NCI-H460 (cell line): Measurements from ENCODE around the gene KCNIP1. TPM values are rescaled to one million over a fixed set of nuclear protein-coding genes. Genes with fewer than 3 reads are reported as not detected.

Source experiments
- DNase-seq: peaks from one replicate; pipeline ENCODE4 v3.0.0-alpha.2; 2016; ENCODE audit warnings: low read depth; ENCODE audit errors: extremely low read depth
- total RNA-seq: library from RNA; depleted of rRNA; stranded (reverse); fragments of >200 nt; shearing (Covaris generic); gene quantifications from 2 replicates; pipeline ENCODE4 v1.2.3, GENCODE V29; 2014

Gene KCNIP1
- total RNA-seq, 1 experiment from 2014 or later: not detected

DNA sequence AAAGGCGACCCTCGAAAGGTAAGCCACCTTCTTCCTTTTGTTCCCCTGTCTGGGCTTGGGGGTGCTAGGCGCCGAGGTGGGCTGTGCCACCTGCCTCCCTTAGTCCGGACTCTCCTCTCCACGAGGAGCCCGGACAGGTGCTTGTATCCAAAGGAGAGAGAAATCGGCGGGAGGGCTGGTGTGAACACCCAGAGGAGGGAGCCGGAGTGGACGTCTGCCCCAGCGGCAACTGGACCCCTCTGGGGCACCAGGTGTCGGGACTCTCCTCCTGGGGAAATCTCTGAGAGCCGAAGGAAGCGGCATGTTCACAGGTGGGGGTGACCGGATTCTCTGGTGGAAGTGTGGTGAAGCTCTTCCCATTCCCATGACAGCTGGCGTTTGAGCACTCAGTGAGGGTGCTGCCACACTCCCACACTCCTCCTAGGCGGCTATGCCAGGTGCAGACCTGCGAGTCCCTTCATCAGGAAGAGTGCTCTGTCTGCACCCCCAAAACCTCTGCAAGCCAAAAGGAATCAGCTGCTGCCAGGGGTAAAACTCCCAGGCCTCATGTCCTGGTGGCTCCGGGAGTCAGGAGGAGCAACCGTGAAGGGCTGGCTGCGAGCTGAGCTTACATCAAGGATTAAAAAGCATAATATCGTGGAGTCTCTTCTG lies 921 bp downstream of the KCNIP1 start:
- DNase-seq: no peak

DNA sequence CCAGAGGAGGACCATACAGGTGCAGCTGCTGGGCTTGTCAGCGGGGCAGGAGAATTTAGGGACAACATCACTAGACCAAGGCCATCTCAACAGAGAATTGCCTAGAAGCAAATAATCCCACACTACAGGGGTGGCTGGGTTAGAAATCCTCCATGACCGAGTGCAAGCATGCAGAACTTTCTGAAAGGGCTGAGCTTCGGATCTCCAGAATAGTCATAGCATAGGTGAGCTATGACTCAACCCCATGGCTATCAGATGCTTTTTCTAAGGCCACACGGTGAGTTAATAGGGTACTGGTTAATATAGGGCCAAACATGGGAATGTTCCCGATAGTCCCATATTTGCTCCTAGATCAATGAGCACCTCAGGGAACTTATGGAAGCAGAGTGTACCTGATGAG lies 4.2 kb downstream of the KCNIP1 start:
- DNase-seq: no peak

DNA sequence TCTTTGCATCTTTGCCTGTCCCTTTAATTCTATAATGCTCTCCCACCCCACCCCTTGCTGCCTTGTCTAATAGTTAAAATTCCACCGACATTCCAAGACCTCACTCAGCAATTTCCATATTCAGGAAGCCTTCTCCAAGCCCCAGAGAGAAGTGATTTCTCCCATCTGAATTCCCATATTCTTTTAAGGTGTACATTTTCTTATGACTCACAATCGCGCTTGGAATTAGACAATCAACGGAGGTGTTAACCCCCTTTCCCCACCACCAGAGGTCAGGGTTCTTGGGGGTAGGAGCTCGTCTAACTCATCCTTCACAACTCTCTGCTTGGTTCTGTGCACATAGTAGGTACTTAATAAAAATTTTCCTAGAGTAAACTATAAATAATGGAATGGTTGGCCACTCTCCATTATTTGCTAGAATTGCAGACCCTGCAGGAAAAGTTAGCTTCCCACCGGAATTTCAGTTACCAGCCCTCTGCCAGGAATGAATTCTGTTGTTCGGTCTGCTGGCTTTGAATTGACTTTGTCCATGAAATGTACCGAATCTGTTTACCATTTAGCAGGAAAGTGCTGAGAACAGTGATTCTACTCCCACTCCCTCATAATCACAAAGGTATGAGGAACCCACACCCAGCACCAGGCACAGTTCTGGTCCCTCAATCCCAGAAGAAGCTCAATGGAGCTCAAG lies 5.0 kb downstream of the KCNIP1 start:
- no peak for DNase-seq

- DNase-seq: no peak
Measured at GRCh38 chr5:170509348-170509660, 5.5 kb downstream of the KCNIP1 start.

- DNase-seq: no peak
Measured at GRCh38 chr5:170510126-170510525, 6.3 kb downstream of the KCNIP1 start.

DNA sequence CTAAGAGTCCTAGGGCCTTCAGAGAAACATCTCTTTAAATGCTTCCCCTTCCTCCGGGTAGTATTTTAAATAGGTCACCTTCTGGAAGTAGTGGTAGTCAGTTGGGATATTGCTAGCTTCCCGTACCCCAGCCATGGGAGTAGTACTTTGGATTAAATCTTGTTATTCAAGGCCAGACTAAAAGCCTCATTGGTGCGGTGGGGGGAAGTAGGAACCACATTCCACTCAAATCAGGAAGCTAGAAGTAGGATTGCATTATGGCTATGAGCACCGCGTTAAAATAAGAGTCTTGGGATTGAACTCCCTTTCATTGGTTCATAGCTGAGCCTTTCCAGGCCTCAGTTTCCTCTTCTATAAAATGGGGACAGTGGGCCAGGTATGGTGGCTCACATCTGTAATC lies 6.7 kb downstream of the KCNIP1 start:
- DNase-seq: no peak

GRCh38 chr5:170511551-170512258 lies 7.9 kb downstream of the KCNIP1 start:
- DNase-seq: no peak

GRCh38 chr5:170513856-170514525 lies 10.2 kb downstream of the KCNIP1 start:
- no peak for DNase-seq

GRCh38 chr5:170517411-170517810 lies 13.6 kb downstream of the KCNIP1 start:
- no peak for DNase-seq

DNA sequence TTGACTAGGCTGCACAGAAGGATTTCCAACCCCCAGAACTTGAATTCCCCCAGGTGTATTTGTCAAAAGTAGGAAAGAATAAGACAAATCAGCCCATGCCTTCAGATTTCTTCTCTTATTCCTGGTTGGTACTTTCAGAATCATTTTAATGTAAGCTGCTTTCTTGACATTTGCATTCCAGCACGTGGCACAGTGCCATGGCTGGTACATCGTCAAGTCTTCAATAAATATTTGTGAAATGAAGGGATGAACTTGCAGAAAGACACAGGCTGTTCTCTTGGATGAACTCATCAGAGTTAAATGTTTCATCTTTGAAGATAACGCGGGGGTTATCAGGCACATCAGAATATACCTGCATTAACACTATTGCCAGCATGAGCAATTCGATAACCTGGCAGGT lies 14.5 kb downstream of the KCNIP1 start:
- no peak for DNase-seq

GRCh38 chr5:170519549-170519948 lies 15.7 kb downstream of the KCNIP1 start:
- DNase-seq: no peak

DNA sequence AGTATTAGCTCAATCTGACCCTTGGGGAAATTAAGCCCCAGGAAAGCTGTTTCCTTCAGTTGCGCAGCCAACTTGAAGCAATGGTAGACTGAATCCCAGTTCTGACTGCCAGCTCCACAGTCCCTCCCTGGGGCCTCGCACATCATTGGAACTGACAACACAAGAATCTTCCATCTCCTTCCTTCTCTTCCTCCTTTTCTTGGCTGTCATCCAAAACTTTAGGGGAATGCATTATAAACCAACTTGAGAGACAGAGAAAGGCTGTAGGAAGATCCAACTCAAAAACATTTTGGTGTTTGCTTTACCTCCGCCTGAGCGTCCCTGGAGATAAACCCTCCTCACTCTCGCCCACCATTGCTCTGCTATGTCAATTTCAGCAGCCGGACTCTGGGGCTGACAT lies 16.6 kb downstream of the KCNIP1 start:
- no peak for DNase-seq

DNA sequence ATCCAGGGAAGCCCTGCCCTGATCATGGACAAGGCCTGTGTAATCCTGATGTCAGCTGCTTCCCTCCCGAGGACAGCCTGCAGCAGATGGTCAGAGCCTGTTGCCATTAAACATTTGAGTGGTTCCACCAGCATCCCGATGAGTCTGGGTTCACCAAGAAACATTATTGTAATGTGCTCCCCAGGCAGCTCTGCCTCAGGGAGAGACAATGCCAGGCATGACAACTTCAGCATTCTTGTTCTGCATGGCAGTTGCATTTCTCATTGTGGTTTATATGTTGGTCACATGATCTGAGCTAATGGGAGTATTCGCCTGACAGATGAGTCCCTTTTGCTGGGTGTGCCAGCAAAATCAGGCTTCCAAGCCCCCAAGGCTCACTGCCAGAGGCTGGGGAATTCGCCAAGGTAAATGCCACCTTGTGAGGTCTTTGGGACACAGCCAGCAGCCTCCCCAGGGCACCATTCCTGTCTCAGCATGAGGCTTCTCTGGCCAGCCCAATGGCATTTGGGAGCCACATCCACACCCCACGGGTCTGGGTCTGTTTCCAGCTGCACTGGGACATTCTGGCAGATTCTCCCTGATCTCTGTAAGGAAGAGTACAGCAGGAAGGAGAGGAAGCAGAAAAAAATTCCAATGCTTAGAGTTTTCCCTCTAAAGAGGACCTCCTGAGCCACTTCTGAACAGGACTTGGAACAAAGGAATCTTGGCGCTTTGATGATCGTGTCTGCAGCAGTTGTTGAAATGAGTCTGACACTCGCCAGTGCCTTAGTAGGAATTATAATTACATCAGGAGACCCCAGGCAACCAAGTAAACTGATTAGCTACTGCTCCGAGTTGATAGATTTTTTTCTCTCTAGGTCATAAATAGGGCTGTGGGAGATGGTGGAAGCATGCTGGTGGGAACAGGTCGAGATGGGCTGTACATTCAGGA lies 18.7 kb downstream of the KCNIP1 start:
- DNase-seq: no peak

DNA sequence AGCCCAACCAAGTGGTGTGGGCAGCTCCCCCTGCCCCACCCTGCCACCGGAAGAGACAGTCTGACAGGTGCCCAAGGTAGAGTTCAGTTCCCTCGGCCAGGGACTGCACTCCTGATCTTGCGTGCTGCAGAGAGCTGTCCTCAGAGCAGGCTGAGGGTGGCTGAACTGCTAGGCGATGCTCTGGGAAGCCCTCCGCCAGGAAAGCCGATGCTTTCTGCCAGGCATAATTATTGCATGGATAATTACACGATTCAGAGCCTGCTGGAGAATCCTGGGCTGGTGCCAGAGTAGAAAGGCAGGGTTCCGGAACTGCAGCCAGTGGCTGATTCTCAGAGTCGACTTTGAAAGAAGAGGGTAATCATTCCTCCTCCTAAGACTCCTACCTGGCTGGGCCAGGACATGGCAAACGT lies 19.3 kb downstream of the KCNIP1 start:
- no peak for DNase-seq

DNA sequence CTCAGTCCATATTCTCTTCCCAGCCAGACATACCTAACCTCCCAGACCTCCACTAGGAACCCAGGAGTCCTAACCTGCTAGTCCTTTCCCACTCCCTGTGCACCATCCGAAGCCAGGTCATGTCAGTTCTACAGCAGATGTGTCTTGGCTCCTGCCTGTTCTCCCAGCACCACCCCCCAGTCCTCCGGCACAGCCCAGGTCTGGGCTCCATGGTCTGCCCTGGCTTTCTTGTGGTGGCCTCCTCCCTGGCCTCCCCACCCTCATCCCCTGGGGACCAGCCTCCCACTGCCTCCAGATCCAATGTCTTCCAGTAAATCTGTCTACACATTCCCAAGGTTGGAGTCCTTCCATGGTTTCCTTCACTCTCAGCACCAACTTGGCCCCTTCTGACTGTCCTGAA lies 20.0 kb downstream of the KCNIP1 start:
- DNase-seq: no peak

DNA sequence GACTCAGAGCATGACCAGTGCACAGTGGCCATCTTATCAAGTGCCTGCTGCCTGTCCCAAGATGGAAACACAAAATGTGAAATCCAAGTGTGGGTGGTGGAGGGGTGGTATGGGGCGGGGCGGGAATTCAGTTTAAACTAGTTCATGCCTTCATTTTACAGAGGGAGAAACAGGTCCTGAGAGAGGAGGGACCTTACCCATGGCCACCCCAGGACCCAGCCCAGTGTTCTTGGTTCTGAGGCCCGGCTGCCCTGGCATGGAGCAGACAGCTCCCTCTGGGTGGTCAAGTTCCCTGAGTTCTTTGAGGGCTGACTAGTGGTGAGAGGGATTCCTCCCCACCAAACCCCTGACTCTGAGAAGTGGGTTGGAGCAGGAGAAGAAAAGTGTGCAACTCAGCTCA lies 20.8 kb downstream of the KCNIP1 start:
- DNase-seq: no peak

DNA sequence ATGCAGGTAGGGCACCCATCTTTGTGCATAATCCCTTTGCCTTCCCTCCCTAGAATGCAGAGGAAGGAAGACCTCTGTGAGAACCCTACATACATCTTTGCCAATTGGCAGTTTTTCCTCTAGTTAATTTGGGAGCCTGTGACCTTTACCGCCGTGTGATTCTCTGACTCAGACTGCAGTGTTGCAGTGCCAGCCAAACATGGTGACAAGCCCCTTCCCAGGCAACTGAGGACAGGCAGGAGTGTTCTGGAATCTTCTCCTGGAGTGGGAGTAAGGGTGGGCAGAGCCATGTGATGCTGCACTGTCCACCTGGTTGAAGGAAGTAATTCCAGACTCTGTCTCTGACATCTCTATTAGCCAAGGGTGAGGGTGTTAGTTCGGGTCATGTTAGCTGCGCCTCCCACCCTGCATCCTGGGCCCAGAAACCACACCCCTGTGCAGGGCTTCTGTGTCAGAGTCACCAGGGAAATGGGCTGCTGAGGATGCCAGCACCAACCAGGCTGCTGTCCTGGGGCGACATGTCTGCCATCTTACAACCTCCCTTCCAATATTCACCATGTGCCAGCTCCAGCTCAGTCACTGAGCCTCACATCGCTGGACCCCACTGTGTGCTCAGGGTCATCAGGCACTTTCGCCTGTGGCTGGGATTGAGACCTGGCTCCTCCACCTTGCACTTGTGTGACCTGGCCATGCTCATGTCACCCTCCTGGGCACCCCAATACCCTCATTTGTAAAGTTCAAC lies 21.8 kb downstream of the KCNIP1 start:
- DNase-seq: no peak

DNA sequence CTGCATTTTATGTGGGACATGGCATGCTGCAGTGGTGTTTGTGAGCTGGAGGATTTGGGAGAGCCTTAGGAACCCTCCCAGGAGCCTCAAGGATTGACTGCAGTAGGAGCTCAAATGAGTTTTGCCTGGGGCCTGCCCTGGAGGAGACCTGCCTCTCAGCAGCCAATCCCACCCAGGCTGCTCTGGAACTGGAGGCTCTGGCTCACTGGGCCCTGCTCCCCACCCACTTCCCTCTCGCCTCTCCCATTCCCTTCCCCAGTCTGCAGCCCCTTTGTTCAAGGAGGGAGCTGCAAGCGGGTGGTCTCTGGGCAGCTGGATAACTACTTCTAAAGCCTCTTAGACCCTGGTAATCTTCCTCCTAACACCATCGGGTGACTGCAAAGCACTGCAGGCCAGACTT lies 24.2 kb downstream of the KCNIP1 start:
- DNase-seq: no peak

- no peak for DNase-seq
Measured at GRCh38 chr5:170528976-170529375, 25.2 kb downstream of the KCNIP1 start.

GRCh38 chr5:170532935-170533334 lies 29.1 kb downstream of the KCNIP1 start:
- DNase-seq: no peak
